ENCODE measurements around the gene GZMM.

The GZMM gene

DNA sequence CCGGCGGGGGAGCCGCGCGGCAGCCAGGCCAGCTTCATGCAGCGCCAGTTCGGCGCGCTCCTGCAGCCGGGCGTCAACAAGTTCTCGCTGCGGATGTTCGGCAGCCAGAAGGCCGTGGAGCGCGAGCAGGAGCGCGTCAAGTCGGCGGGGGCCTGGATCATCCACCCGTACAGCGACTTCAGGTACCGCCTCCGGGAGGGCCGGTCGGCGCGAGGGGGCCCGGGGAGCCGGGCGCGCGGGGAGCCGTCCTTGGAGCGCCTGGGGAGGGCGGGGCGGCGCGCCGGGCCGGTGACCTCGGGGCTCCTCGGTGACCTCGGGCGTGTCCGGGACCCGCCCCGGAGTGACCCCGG is 46.5 kb downstream of the GZMM start:
- H3K4me3 ChIP-seq (ENCODE audit: low read length): no peak overlapping the region
- DNase-seq (ENCODE audit: low read depth): no peak
- TF ChIP-seq CTCF (conservative IDR thresholded peaks at IDR 0.05; ENCODE audit: low read depth, low read length): no peak

DNA sequence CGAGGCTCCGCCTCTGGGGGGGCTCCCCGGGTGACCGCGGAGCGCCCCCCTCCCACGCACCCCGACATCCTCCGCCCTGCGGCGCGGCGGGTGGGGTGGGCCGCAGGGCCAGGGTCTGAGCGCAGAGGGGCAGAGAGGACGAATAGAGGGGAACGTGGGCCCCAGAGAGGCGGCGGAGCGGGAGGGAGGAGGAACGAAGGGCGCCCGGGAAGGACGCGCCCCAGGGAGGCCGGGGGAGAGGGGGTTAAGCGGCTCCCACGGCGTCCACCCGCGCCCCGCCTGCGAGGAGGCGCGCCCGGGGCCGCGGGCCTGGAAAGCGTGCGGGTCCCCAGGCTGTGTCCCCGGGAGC is 46.9 kb downstream of the GZMM start:
- no peak overlapping the region for H3K4me3 ChIP-seq (ENCODE audit: low read length)
- TF ChIP-seq CTCF (conservative IDR thresholded peaks at IDR 0.05; ENCODE audit: low read depth, low read length): no peak
- DNase-seq (ENCODE audit: low read depth): no peak

- no peak for DNase-seq (ENCODE audit: low read depth)
- no peak for TF ChIP-seq CTCF (conservative IDR thresholded peaks at IDR 0.05; ENCODE audit: low read depth, low read length)
- H3K4me3 ChIP-seq (ENCODE audit: low read length): peak overlapping the region; percentile 14
Observed at GRCh38 chr19:591099-591958, 47.5 kb downstream of the GZMM start.

- no peak for TF ChIP-seq CTCF (conservative IDR thresholded peaks at IDR 0.05; ENCODE audit: low read depth, low read length)
- no peak for DNase-seq (ENCODE audit: low read depth)
- H3K4me3 ChIP-seq (ENCODE audit: low read length): no peak overlapping the region
Observed at GRCh38 chr19:592101-592500, 48.2 kb downstream of the GZMM start.

DNA sequence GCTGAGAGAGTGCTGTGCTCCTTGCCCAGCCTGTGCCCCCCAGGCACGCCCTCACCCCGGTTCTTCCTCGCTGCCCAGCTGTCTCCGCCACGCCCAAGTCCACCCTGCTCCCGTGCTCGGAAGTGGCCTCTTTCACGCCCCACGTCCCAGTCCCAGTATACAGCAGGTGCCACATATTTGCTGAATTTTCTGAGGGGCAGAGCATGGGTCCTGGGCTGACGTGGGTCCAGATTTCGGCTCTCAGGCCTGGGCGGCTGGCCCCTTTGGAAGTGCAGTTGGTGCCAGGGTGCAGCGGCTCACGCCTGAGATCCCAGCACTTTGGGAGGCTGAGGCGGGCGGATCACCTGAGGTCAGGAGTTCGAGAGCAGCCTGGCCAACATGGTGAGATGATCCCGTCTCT is 49.2 kb downstream of the GZMM start:
- H3K4me3 ChIP-seq (ENCODE audit: low read length): no peak overlapping the region
- TF ChIP-seq CTCF (conservative IDR thresholded peaks at IDR 0.05; ENCODE audit: low read depth, low read length): no peak
- DNase-seq (ENCODE audit: low read depth): no peak

- no peak for DNase-seq (ENCODE audit: low read depth)
- no peak for TF ChIP-seq CTCF (conservative IDR thresholded peaks at IDR 0.05; ENCODE audit: low read depth, low read length)
- no peak overlapping the region for H3K4me3 ChIP-seq (ENCODE audit: low read length)
Observed at GRCh38 chr19:593505-593904, 49.7 kb downstream of the GZMM start.

GRCh38 chr19:594265-594870 is 50.5 kb downstream of the GZMM start:
- no peak for TF ChIP-seq CTCF (conservative IDR thresholded peaks at IDR 0.05; ENCODE audit: low read depth, low read length)
- H3K4me3 ChIP-seq (ENCODE audit: low read length): no peak overlapping the region
- DNase-seq (ENCODE audit: low read depth): no peak
